Transverse colon (tissue), 4 donors: ENCODE results near the gene APLP2.

Experiments
- CTCF ChIP-seq, 5 experiments: fragments of 200-600 bp in 3 of 5; fragments of 450-650 bp in 2 of 5; sonication (generic) in 3 of 5; IDR thresholded peaks; 1 replicate in 2 of 5; 2 replicates in 3 of 5; pipeline ENCODE4 v1.5.1; 2016 to 2017; ENCODE audit warnings: antibody characterized with exemption in 5 of 5, inconsistent platforms in 3 of 5, mild to moderate bottlenecking in 2 of 5, moderate library complexity in 1 of 5
- EP300 ChIP-seq: sonication (generic); formaldehyde crosslinking; IDR thresholded peaks from one replicate; pipeline ENCODE4 v1.6.1; 2017; ENCODE audit warnings: antibody characterized with exemption, low read depth
- POLR2AphosphoS5 ChIP-seq, 3 donors: sonication (generic); formaldehyde crosslinking; IDR thresholded peaks; one replicate each; pipeline ENCODE4 v1.6.1; 2016; ENCODE audit warnings: antibody characterized with exemption in 3 of 3

DNA sequence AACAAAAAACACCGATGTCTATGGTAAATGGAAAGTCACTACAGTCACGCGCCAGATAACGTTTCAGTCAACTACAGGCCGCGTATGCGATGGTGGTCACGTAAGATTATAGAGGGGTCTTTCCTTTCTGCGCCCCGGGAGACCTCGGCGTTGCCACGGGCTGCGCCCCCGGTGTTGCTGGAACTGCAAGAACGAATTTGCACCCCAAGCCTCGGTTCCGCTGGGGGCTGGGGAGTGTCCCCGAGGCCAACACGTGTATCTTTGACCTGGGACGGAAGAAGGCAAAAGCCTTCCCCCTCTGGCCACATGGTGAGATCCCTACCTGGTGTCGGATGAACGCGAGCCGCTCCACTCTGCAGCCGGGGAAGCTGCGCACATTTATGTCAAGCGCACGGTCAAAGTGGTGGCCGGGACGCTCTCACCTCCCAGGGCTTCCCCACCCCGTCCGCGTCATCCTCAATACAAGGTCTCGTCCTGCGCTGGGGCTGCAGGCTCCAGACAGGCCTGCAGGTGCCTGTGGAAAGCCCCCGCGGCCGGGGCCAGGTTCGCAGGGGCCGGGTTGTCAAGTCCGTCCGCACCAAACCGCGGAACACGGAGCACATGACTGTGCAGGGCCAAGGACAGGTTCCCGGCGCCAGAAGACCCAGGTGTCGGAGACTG, 29.3 kb upstream of the APLP2 start:
- TF ChIP-seq CTCF (IDR thresholded peaks at IDR 0.05) = no peak
- TF ChIP-seq EP300 = no peak
- TF ChIP-seq POLR2AphosphoS5 (IDR thresholded peaks at IDR 0.05) = no peak
